ENCODE data around the gene MYO3B.

Gene MYO3B

GRCh38 chr2:170213651-170214050, 35.7 kb downstream of the MYO3B start:
- DNase-seq: no peak

DNA sequence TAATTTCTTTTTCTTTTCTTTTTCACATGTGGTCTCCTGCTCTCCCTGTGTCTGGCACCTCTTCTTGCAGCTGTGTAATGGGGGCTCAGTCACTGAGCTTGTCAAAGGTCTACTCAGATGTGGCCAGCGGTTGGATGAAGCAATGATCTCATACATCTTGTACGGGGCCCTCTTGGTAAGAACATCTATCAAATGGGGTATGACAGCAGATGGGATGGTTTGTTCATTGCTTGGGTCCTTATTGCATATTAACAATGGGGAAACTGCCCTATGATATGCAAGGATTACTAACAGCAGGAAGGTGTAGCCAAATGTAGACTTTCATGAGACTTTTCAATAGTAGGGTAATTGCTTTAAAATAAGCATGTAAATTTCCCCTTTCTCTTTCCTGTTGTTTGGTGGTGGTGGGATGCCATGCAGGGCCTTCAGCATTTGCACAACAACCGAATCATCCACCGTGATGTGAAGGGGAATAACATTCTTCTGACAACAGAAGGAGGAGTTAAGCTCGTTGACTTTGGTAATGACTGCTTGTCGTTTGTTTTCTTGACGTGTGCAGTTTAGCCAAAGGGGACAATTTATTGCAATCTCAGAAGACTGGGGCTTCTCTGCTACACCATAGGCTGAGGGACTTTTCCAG, 36.5 kb downstream of the MYO3B start:
- no peak for DNase-seq

- DNase-seq: no peak
Observed at GRCh38 chr2:170215021-170215420, 37.1 kb downstream of the MYO3B start.

DNA sequence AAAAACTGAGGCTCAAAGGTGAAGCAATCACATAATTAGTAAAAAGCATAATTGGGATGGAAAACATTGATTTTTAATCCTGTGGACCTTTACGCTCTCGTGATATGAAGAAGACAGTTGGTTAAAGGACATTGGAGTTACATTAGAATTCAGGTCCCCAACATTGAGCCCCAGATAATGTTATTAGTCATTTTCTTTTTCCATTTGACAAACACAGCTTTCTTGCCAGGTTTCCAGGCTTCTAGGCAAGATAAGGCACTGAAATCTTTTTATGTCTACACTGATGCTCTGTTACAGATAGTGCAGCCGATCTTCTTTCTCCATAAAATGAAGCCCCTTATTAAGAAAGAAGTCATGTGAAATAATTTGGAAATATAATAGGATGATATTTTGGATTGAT, 38.5 kb downstream of the MYO3B start:
- DNase-seq: no peak

GRCh38 chr2:170216981-170217380, 39.0 kb downstream of the MYO3B start:
- no peak for DNase-seq

DNA sequence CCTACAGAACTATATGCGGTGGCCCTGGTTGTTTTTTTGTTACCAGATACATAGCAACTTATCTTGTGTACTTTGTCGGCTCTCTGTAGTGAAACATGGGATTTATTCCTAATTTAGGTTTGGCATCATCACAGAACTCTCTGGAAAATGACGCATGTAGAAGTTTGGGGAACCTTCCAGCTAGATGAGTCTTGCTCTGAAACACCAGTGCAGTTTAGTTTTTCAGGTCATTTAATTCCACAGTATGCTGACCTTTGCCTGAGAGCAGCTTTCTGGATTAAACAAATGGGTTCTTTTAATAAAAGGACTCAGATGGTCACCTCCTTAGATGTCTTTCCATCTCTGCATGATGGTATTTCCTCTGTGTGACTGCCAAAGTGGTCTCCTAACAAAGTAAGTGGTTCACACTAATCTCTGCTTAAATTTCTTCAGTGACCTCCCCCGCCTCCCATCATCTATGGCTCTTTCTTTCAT, 39.9 kb downstream of the MYO3B start:
- DNase-seq: no peak

DNA sequence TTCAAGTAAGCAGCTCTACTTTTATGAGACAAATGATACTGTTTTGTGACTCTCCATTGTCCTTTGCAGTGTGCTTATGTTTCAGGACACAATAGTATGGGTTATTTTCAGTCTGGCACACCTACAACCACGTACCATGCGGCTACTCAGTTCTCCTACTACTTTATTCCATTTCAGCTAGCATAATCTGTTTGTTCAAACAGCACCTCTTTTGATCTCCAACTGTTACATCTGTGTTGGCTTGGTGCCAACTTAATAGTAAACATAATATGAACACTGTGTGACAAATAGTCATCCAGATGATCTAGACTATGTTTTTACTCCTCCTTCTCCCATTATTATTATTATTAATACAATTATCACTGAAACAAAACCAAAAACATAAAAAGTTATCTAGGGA, 40.5 kb downstream of the MYO3B start:
- DNase-seq: no peak

DNA sequence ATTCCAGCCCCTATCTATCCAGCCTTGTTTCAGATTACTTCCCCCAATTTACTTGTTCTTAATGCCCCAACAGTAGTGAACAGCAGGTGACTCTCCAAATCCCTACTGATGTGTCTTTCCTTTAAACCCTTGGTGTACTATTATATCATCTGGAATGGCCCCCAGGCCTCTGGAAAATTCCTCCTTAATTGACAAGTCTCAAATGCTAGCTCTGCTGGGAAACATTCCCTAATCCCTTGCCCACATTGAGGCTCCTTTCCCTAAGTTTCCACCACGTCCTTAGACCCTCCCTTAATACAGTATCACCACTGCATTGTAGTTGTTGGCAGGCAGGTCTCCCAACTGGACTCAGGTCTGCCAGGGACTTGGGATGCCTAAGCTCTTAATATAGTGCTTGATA, 41.0 kb downstream of the MYO3B start:
- DNase-seq: no peak

DNA sequence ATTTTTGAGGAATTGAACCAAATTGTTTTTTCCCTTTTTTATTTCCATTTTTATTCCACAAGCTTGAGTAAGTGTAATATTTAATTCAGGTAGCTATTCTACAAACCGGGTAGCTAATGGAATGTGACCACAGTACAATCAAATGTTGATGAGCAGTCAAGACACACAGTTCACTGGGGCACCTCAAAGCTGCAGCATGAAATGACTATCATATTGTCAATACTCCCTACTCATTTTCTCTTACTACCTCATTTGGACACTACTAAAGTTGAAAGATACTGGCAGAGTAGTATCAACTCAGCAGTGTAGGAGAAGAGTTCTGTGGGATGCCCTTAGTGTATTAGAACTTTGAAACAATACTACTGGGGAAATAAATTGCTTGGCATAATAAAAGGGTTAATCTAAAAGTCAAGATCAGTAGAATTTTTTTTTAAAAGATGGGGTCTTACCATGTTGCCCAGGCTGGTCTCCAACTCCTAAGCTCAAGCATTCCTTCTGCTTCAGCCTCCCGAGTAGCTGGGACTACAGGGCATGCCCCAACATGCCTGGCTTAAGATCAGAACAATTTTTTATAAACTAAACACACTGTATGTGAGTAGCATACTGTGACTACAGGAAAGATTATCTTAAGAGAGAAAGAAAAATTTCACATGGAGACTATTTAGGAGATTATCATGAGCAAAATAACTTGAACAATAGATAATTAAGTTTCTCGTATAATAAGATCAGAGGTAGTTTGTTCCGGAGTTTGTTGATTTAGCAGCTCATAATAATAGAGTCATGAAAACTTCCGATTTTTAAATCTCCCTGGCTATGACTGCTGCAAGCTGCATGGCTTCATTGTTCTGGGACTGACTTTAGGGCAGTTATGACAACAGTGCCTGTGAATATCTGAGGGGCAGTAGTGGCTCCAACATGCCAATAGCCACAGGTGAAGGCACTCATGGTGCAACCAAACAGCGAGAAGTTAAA, 43.7 kb downstream of the MYO3B start:
- no peak for DNase-seq

DNA sequence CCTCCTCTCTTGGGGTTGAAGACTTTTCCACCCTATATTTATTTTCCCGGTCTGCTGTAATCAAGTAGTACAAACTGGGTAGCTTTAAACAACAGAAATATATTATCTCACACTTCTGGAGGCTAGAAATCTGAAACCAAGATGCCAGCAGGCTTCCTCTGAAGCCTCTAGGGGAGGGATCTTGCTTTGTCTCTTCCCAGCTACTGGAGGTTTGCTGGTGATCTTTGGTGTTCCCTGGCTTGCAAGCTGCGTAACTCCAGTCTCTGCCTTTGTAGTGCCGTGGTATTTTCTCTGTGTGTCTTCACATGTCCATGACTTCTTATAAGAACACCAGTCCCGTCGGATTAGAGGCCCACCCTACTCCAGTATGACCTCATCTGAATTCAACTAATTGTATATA, 44.4 kb downstream of the MYO3B start:
- no peak for DNase-seq

DNA sequence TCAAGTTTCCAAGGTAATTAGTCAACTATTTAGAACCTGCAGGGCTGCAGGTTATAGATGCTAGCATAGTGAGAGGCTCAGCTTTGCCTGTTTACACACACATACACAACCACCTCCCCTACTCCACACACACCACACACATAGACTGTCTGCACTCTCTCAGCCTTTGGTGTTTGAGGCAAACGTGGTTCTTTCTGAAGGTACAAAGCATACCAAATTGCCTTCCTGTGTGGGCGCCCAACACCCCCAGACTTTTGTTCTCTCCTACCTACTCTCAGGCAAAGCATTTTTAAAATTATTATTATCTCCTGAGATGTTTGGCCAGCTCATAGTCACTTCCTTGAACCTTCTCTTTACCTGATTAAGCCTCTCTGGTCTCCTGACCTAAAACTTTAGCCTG, 44.9 kb downstream of the MYO3B start:
- DNase-seq: no peak

DNA sequence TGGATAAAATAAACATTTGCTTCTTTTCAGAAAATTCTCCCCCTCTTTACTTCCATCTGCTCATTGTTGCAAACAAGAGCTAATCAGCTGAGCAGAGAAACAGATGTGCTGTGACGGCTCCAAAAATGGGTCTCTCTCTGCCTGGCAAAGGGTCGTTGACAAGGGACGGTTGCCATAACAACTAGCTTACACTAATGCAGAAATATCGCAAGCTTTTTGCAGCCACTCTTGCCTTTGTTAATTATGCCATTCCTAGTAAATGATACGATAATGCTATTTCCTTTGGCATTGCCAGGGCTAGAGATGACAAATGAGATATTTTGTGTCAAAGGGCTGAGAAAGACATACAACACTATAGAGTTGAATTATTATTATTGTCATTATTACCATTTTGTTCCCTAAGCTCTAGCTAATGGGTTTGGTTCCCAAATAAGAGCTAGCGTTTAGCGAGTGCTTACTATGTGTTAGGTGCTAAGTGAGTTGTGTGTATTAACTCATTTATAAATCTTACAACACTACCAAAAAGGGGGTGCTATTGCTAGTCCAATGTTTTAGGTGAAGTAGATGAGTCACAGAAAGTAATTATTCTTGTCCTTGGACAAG, 46.8 kb downstream of the MYO3B start:
- no peak for DNase-seq

GRCh38 chr2:170226216-170226615, 48.3 kb downstream of the MYO3B start:
- no peak for DNase-seq

GRCh38 chr2:170227507-170227947, 49.6 kb downstream of the MYO3B start:
- DNase-seq: no peak

DNA sequence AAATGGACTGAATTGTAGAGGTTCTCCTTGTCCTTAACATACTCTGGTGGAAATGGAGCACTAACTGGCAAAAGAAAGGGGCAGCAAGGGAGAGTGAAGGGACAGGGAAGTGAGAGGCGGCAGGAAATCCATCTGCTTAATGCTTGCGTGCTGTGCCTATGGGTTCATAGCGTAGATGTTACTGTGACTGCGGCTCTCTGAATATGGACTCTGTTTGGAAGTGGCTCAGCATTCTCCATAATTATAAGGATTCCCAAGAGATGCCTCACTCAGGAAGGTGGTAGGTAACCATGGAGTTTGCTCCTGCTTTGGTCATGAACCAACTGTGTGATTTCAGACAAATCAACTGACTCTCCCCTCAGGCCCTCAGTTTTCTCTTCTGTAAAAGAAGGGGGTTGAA, 50.0 kb downstream of the MYO3B start:
- no peak for DNase-seq

- no peak for DNase-seq
Observed at GRCh38 chr2:170228429-170228828, 50.5 kb downstream of the MYO3B start.

DNA sequence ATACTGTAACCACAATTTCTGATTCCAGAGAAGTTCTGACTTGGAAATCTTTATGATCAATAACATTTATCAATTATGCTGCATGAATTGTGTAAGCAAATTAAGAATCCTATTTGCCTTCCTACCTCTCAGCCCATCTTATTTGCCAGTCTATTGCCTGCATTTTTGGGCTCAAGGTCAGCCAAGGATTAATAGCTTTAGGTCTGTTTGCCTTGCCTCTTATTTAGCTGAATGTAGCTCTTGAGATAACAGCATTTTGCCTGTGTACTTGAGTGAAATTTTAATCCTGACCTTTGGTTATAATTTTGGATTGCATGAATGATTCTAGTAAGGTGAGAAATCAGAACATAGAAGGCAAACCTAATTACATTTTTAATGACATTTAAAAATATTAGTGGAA, 51.2 kb downstream of the MYO3B start:
- DNase-seq: no peak

DNA sequence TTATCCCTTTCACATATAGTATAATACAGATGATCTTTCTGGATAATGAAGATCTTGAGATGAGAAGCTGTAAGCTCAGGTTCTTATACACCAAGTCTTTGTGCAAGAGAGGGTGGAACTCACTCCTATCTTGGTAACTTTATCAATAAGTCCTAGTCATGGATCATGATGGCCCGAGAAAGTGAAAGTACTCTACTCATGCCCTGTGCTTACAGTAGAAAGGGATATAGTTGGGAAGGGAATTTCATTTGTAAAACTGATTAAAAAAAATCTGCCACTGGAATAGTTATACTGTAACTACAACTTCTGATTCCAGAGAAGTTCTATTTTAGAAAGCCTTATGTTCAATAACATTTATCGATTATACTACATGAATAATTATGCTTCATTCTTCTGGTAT, 51.8 kb downstream of the MYO3B start:
- no peak for DNase-seq

DNA sequence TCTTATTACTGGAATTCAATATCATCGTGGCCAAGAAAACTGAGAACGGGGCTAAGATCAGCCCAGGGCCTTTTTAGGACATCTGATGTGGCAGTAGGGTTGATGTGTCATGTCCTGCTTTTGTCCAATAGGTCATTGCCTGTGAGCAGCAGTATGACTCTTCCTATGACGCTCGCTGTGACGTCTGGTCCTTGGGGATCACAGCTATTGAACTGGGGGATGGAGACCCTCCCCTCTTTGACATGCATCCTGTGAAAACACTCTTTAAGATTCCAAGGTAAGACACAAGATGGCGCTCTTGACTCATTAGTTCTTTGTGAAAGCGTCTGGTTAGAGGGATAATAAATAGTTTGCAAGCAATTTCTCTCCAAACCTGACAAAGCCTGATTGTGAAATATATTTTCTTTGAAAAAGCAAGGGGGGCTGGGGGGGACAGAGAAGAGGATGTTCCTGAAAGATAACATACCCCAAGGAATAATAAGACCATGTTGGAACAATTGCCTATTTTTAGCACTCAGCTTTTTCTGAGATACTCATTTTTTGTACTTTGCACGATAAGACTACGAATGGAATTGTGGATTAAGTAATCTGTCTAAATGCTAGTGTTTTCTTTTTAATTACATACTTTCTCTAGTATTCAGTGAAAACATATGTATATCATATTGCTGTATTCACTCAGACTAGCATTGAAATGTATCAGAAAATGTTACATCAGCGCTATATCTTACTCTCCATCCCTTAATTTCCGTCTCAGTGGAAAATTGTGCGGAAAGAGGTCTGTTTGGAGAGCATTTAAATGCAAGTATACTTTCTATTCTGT, 58.1 kb downstream of the MYO3B start:
- DNase-seq: peak in 1 of 2 experiments; percentile 25

GRCh38 chr2:170236680-170237047, 58.7 kb downstream of the MYO3B start:
- DNase-seq: no peak

DNA sequence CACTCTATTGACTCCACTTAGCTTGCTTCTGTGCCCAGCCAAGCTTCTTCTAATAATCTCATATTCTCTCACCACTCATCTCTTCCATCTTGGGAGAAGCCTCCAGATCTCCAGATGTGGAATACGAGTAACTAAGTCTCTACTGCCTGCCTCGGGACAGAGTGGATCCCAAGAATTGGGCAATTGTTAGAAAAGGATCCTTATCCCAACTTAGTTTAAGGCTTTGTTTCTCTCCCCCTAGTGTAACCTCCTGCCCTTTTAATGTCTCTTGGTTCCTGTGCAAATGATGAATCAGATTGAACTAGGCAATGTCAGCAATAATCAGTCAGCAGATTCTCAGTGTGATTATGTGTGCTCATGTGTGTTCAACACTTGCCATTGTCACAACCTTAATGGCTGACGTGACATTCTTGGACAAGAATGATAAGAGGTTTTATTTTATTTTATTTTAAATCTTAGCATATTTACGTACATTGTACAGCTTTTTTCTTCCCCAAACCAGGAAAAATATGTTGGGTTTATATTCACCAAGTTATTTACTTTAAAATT, 59.7 kb downstream of the MYO3B start:
- DNase-seq: no peak

GRCh38 chr2:170238776-170239175, 60.8 kb downstream of the MYO3B start:
- DNase-seq: no peak

DNA sequence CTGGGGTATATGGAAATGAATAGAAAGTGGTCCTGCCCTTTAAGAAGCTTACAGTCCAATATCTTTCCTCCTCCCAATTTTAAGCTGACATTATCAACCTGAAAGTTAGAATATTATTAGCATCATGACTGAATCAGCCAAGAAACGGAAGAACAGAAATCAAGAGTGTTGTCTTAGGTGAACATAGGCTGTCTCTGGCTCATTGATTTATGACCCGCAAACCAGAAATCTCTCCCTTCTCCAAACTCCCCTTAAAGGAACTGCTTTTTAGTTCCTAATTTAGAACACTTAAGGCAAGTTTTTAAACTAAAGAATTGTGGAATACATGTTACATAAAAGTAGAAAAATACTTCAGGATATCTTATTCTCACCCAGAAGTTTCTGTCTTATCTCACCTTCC, 62.7 kb downstream of the MYO3B start:
- no peak for DNase-seq

Measured in activated T-cell treated with anti-CD3 and anti-CD28 coated beads, Interleukin-2, amount 50 U/mL, for 48 hours (primary cell).